ENCODE results near the gene RNPS1.

Gene RNPS1

DNA sequence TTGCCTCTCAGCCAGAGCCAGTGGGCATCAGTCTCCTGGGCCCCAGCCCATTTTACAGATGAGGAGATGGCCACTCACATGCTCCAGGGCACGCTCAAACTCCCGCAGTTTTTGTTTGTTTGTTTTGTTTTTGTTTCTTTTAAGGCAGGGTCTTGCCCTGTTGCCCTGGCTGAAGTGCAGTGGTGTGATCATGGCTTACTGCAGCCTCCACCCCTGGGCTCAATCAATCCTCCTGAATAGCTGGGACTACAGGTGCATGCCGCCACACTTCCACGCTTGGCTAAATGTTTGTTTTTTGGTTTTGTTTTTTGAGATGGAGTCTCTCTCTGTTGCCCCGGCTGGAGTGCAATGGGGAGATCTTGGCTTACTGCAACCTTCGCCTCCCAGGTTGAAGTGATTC, 41.0 kb downstream of the RNPS1 start:
- Histone ChIP-seq H3K27me3 (ENCODE audit: insufficient read depth, poor library complexity, severe bottlenecking) (no peaks in the 10 kb centered on the region), H3K4me3 (replicated peaks; ENCODE audit: insufficient read depth, low read length) (no peak overlapping the region), H3K27ac (replicated peaks) (no peak overlapping the region)
- TF ChIP-seq POLR2AphosphoS5 (IDR thresholded peaks at IDR 0.05; ENCODE audit: low read depth): no peak
- TF ChIP-seq SPI1 (IDR thresholded peaks at IDR 0.05; ENCODE audit: borderline replicate concordance, low read depth): no peak
- TF ChIP-seq, protein P1, sequence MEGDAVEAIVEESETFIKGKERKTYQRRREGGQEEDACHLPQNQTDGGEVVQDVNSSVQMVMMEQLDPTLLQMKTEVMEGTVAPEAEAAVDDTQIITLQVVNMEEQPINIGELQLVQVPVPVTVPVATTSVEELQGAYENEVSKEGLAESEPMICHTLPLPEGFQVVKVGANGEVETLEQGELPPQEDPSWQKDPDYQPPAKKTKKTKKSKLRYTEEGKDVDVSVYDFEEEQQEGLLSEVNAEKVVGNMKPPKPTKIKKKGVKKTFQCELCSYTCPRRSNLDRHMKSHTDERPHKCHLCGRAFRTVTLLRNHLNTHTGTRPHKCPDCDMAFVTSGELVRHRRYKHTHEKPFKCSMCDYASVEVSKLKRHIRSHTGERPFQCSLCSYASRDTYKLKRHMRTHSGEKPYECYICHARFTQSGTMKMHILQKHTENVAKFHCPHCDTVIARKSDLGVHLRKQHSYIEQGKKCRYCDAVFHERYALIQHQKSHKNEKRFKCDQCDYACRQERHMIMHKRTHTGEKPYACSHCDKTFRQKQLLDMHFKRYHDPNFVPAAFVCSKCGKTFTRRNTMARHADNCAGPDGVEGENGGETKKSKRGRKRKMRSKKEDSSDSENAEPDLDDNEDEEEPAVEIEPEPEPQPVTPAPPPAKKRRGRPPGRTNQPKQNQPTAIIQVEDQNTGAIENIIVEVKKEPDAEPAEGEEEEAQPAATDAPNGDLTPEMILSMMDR (IDR thresholded peaks at IDR 0.05; ENCODE audit: insufficient read depth, low read length): no peak
- TF ChIP-seq, protein P2, sequence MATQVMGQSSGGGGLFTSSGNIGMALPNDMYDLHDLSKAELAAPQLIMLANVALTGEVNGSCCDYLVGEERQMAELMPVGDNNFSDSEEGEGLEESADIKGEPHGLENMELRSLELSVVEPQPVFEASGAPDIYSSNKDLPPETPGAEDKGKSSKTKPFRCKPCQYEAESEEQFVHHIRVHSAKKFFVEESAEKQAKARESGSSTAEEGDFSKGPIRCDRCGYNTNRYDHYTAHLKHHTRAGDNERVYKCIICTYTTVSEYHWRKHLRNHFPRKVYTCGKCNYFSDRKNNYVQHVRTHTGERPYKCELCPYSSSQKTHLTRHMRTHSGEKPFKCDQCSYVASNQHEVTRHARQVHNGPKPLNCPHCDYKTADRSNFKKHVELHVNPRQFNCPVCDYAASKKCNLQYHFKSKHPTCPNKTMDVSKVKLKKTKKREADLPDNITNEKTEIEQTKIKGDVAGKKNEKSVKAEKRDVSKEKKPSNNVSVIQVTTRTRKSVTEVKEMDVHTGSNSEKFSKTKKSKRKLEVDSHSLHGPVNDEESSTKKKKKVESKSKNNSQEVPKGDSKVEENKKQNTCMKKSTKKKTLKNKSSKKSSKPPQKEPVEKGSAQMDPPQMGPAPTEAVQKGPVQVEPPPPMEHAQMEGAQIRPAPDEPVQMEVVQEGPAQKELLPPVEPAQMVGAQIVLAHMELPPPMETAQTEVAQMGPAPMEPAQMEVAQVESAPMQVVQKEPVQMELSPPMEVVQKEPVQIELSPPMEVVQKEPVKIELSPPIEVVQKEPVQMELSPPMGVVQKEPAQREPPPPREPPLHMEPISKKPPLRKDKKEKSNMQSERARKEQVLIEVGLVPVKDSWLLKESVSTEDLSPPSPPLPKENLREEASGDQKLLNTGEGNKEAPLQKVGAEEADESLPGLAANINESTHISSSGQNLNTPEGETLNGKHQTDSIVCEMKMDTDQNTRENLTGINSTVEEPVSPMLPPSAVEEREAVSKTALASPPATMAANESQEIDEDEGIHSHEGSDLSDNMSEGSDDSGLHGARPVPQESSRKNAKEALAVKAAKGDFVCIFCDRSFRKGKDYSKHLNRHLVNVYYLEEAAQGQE (IDR thresholded peaks at IDR 0.05; ENCODE audit: insufficient replicate concordance, low read depth): no peak
- no peak for TF ChIP-seq GABPA (IDR thresholded peaks at IDR 0.05; ENCODE audit: low read depth)
- no peak for DNase-seq (ENCODE audit: low read depth in 1 of 2, low spot score in 1 of 2)

DNA sequence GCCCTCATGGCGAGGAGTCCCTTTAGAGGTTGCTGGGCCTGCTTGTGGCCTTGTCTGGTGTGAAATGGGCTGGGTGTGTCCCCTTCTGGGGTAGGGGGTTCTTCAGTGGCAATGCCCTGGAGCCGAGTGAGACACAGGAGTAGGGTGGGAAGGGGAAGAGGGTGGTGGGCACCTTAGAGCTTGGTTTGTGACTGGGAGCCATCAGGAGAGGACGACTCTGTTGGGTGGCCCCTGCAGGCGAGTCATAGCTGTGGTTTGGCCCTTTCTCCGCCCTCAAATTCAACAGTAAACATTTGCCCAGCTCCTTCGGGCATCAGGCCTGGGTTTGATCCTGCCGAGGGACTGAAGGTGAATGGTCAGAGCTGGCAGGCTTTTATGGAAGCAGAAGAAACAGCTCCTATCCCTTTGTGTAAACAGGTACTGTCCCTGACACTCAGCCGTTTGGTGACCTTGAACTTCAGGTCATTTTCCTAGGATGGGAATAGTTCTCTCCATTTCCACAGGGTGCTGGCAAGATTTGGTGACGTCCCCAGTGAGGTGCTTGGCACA, 41.6 kb downstream of the RNPS1 start:
- DNase-seq (ENCODE audit: low read depth in 1 of 2, low spot score in 1 of 2): no peak
- TF ChIP-seq, protein P2 (IDR thresholded peaks at IDR 0.05; ENCODE audit: insufficient replicate concordance, low read depth): no peak
- no peak for TF ChIP-seq POLR2AphosphoS5 (IDR thresholded peaks at IDR 0.05; ENCODE audit: low read depth)
- Histone ChIP-seq H3K4me3 (replicated peaks; ENCODE audit: insufficient read depth, low read length) (no peak overlapping the region), H3K27me3 (ENCODE audit: insufficient read depth, poor library complexity, severe bottlenecking) (no peaks in the 10 kb centered on the region), H3K27ac (replicated peaks) (no peak overlapping the region)

DNA sequence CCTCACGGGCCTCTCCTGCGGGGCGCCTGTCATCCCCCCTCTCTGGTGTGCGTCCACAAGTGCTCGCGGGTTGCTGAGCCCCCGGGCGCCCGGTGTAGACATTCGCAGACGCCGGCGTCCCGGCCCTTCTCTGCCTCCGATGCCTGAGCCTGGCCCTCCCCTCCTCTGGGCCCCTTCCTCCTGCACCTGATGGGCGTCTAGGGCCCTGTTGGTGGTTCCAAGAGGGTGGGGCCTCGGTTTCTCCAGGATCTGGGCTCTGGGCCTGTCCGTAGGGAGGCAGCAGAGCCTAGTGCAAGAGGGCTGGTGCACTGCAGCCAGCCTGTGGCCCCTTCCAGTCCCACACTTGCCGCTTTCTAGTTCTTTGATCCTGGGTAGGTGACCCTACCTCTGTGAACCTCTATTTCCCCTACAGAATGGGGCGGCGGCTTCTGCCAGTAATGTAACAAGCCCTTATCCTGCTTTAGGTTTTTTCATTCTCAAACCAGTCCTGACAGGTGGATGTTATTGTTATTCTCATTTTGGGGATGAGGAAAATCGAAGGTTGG, 43.9 kb downstream of the RNPS1 start:
- TF ChIP-seq SPI1 (IDR thresholded peaks at IDR 0.05; ENCODE audit: borderline replicate concordance, low read depth) (no peak), POLR2AphosphoS5 (IDR thresholded peaks at IDR 0.05; ENCODE audit: low read depth) (no peak), GABPA (IDR thresholded peaks at IDR 0.05; ENCODE audit: low read depth) (no peak)
- TF ChIP-seq, protein P1 (IDR thresholded peaks at IDR 0.05; ENCODE audit: insufficient read depth, low read length): no peak
- TF ChIP-seq, protein P2 (IDR thresholded peaks at IDR 0.05; ENCODE audit: insufficient replicate concordance, low read depth): no peak
- peak overlapping the region; percentile 80 for H3K27ac ChIP-seq (replicated peaks)
- peak; percentile 49 to 65 for DNase-seq (ENCODE audit: low read depth in 1 of 2, low spot score in 1 of 2)
- H3K27me3 ChIP-seq (ENCODE audit: insufficient read depth, poor library complexity, severe bottlenecking): no peaks in the 10 kb centered on the region
- H3K4me3 ChIP-seq (replicated peaks; ENCODE audit: insufficient read depth, low read length): peak overlapping the region; percentile 76
